Upper lobe of left lung (tissue), 6 donors: ENCODE results near the gene NMT2. TPM values are rescaled to one million over a fixed set of nuclear protein-coding genes. Genes with fewer than 3 reads are reported as not detected.

ENCODE experiments used
- ATAC-seq, 2 donors: fragments of 200-7000 bp; cut with Tn5 transposase; one replicate each; pipeline ENCODE4 v1.9.1; 2022; ENCODE audit warnings: mild to moderate bottlenecking in 2 of 2, moderate library complexity in 2 of 2; ENCODE audit not compliant: low FRiP score in 2 of 2
- DNase-seq, 2 donors: peaks; one replicate each; pipeline ENCODE4 v3.0.0-alpha.2; 2019 to 2020
- H3K27ac ChIP-seq, 4 donors: fragments of 200-600 bp; sonication (generic); one replicate each; pipeline ENCODE4 v1.5.1; 2016 to 2019
- H3K27me3 ChIP-seq, 4 donors: fragments of 200-600 bp; sonication (generic); one replicate each; pipeline ENCODE4 v1.5.1; 2017 to 2019
- H3K36me3 ChIP-seq, 4 donors: fragments of 200-600 bp; sonication (generic); one replicate each; pipeline ENCODE4 v1.5.1; 2016 to 2019
- H3K4me1 ChIP-seq, 4 donors: fragments of 200-600 bp; sonication (generic); one replicate each; pipeline ENCODE4 v1.5.1; 2018 to 2019
- H3K4me3 ChIP-seq, 4 donors: fragments of 200-600 bp; sonication (generic); one replicate each; pipeline ENCODE4 v1.5.1; 2017 to 2019; ENCODE audit warnings: mild to moderate bottlenecking in 2 of 4, moderate library complexity in 1 of 4
- H3K9me3 ChIP-seq, 4 donors: fragments of 200-600 bp; sonication (generic); one replicate each; pipeline ENCODE4 v1.5.1; 2018 to 2019
- CTCF ChIP-seq, 6 experiments: fragments of 450-650 bp in 4 of 6; fragments of 200-600 bp in 2 of 6; sonication (generic) in 2 of 6; IDR thresholded peaks; one replicate each; pipeline ENCODE4 v1.5.1; 2016 to 2019; ENCODE audit warnings: antibody characterized with exemption in 6 of 6
- EP300 ChIP-seq, 4 donors: sonication (generic); formaldehyde crosslinking; IDR thresholded peaks; one replicate each; pipeline ENCODE4 v1.5.1; 2017; ENCODE audit warnings: antibody characterized with exemption in 4 of 4, control low read depth in 2 of 4
- POLR2A ChIP-seq, 4 donors: fragments of 450-650 bp; IDR thresholded peaks; one replicate each; pipeline ENCODE4 v1.5.1; 2016 to 2017; ENCODE audit warnings: antibody characterized with exemption in 4 of 4, mild to moderate bottlenecking in 2 of 4
- POLR2AphosphoS5 ChIP-seq, 2 donors: sonication (generic); formaldehyde crosslinking; IDR thresholded peaks; one replicate each; pipeline ENCODE4 v1.5.1; 2017; ENCODE audit warnings: antibody characterized with exemption in 2 of 2
- WGBS, 2 donors: methylation state at CpG; one replicate each; pipeline ENCODE4 v1.1.5; 2017 to 2018; 5-methylcytosine and 5-hydroxymethylcytosine counted together
- total RNA-seq, 6 donors: library from RNA; depleted of rRNA in 4 of 6; stranded (reverse); fragments of >200 nt in 4 of 6; gene quantifications; one replicate each; pipeline versions ENCODE4 v1.1.0 to v1.2.1, GENCODE V29; 2016 to 2021
- donor health status: DM: no; HTN: no; CAD: no; lungs with moderate emphysema.
- donor health status: DM: no; HTN: yes; CAD: no; lungs with severe emphysema.

Gene NMT2
- total RNA-seq, 6 donors from 2014 or later, result 6.4 to 12.0 (median 8.6) TPM

DNA sequence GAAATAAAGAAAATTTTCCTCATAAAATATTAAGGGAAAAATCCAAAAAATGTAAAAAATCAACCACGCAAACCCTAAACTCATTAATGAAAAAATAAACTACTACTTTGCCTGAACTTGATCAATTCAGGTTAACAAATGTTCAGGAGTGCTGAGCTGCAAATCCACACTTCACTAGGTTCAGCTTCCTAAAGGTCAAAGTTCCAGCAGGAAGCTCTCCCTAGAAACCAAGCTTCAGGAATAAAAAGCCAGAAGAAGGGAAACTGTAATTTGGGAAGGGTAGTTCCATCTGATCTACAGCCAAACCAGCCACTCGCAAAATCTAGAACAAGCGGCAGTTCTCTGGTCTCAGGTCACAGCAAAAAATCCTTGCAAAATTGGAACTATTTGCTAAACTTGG lies 7.8 kb upstream of the NMT2 start:
- H3K36me3 ChIP-seq, result no peaks in the 10 kb centered on the region
- H3K9me3 ChIP-seq, result no peaks in the 10 kb centered on the region
- 92 to 98% methylated on average over 3 of the region's 3 CpGs for WGBS, 2 donors
- ATAC-seq (no peak), DNase-seq (no peak)
- H3K4me3 ChIP-seq, result no peak overlapping the region
- no peak for TF ChIP-seq CTCF (IDR thresholded peaks at IDR 0.05)
- no peak for TF ChIP-seq POLR2A (IDR thresholded peaks at IDR 0.05)
- TF ChIP-seq POLR2AphosphoS5 (IDR thresholded peaks at IDR 0.05), result no peak
- H3K27ac ChIP-seq, result no peak overlapping the region
- H3K27me3 ChIP-seq, result no peaks in the 10 kb centered on the region
- no peaks in the 10 kb centered on the region for H3K4me1 ChIP-seq

GRCh38 chr10:15175587-15175986 lies 7.1 kb upstream of the NMT2 start:
- DNase-seq (no peak), ATAC-seq (no peak)
- Histone ChIP-seq H3K4me3 (no peak overlapping the region), H3K9me3 (no peaks in the 10 kb centered on the region), H3K27ac (no peak overlapping the region), H3K36me3 (no peaks in the 10 kb centered on the region), H3K27me3 (no peaks in the 10 kb centered on the region), H3K4me1 (no peaks in the 10 kb centered on the region)
- 91% methylated on average over 6 of the region's 6 CpGs for WGBS, 2 donors
- TF ChIP-seq CTCF (IDR thresholded peaks at IDR 0.05), result no peak
- no peak for TF ChIP-seq POLR2A (IDR thresholded peaks at IDR 0.05)
- TF ChIP-seq EP300 (IDR thresholded peaks at IDR 0.05), result no peak
- no peak for TF ChIP-seq POLR2AphosphoS5 (IDR thresholded peaks at IDR 0.05)

DNA sequence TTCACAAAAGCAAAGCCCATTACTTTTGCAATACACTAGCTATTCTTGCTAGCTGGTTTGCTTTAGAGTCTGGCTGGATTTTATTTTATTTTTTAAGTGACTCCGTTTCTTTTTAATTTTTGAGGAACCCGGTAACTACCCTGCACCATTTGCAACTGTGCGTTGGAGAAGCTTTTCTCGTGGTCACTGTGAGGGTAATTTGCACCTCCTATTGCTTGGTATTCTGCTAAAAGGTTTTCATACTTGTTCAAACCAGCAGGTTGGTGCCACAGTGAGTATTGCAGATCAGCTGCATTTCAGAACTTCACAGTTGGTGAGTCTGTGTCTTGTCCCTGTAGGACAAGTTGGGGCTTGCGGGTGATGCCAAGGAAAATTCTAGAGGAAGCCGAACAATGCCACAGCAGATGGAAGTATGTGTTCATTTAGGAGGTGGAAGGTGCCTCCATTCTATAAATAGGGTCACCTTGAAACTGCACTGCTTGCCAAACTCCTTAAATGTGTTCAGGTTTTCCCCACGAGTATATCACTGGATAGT lies 3.9 kb upstream of the NMT2 start:
- H3K4me1 ChIP-seq, result peaks cover 13 to 21% (median 16%) of the 10 kb centered on the region in 4 donors
- DNase-seq (no peak), ATAC-seq (no peak)
- TF ChIP-seq EP300 (IDR thresholded peaks at IDR 0.05) (no peak), CTCF (IDR thresholded peaks at IDR 0.05) (no peak)
- H3K4me3 ChIP-seq, result no peak overlapping the region
- H3K36me3 ChIP-seq, result no peaks in the 10 kb centered on the region
- no peaks in the 10 kb centered on the region for H3K27me3 ChIP-seq
- no peaks in the 10 kb centered on the region for H3K9me3 ChIP-seq
- WGBS, 2 donors, result 92 to 96% methylated on average over 7 of the region's 7 CpGs
- no peak overlapping the region for H3K27ac ChIP-seq

GRCh38 chr10:15169555-15170401 lies 1.3 kb upstream of the NMT2 start:
- Histone ChIP-seq H3K27ac (peak overlapping the region; percentile 4 to 64 (median 29)), H3K4me3 (peak overlapping the region in 3 of 4 donors; percentile 14 to 36 (median 31)), H3K9me3 (no peaks in the 10 kb centered on the region), H3K4me1 (peaks cover 20 to 27% (median 23%) of the 10 kb centered on the region in 4 donors), H3K27me3 (no peaks in the 10 kb centered on the region), H3K36me3 (no peaks in the 10 kb centered on the region)
- ATAC-seq (no peak), DNase-seq (peak in 1 of 2 donors; percentile 22)
- 32 to 39% methylated on average over 16 of the region's 16 CpGs for WGBS, 2 donors
- TF ChIP-seq POLR2A (IDR thresholded peaks at IDR 0.05) (no peak), POLR2AphosphoS5 (IDR thresholded peaks at IDR 0.05) (no peak), EP300 (IDR thresholded peaks at IDR 0.05) (no peak), CTCF (IDR thresholded peaks at IDR 0.05) (no peak)
